WTC11 (cell line): ENCODE measurements around the gene TRIM41. TPM values are rescaled to one million over a fixed set of nuclear protein-coding genes. Genes with fewer than 3 reads are reported as not detected.

Experiments
- ATAC-seq: fragments of 200-7000 bp; cut with Tn5 transposase; 2 replicates; pipeline ENCODE4 v1.10.0; 2021; ENCODE audit warnings: mild to moderate bottlenecking, moderate library complexity
- CTCF ChIA-PET: fragments of 300-600 bp; sonication (Branson Sonifier 250); formaldehyde crosslinking; loops from one replicate; lab custom pipeline; 2021; ENCODE audit warnings: antibody characterized with exemption; lab: Charles Lee
- POLR2A ChIA-PET: fragments of 350-600 bp; sonication (Branson Sonifier 250); formaldehyde crosslinking; loops from one replicate; lab custom pipeline; 2021; ENCODE audit warnings: antibody characterized with exemption; lab: Charles Lee
- DNase-seq: peaks from one replicate; pipeline ENCODE4 v3.0.0; 2021; ENCODE audit warnings: low spot score
- H3K27ac Mint-ChIP-seq: 2 replicates; pipeline ENCODE4 v1.8.0; 2021; ENCODE audit warnings: mixed read lengths
- H3K27me3 Mint-ChIP-seq: 2 replicates; pipeline ENCODE4 v1.8.0; 2021; ENCODE audit warnings: low read depth, mild to moderate bottlenecking, moderate library complexity, mixed read lengths
- H3K36me3 Mint-ChIP-seq: 2 replicates; pipeline ENCODE4 v1.8.0; 2021; ENCODE audit warnings: mixed read lengths
- H3K4me1 Mint-ChIP-seq: 2 replicates; pipeline ENCODE4 v1.8.0; 2022; ENCODE audit warnings: mixed read lengths
- H3K4me3 Mint-ChIP-seq: 2 replicates; pipeline ENCODE4 v1.8.0; 2021; ENCODE audit warnings: mild to moderate bottlenecking, moderate library complexity, mixed read lengths
- H3K9me3 Mint-ChIP-seq: 2 replicates; pipeline ENCODE4 v1.8.0; 2021; ENCODE audit warnings: mixed read lengths
- CREM ChIP-seq: sonication (generic); formaldehyde crosslinking; IDR thresholded peaks from 2 replicates; pipeline ENCODE4 v1.8.1; 2022; ENCODE audit warnings: mild to moderate bottlenecking, missing genetic modification reagents, moderate library complexity
- EMX1 ChIP-seq: fragments of 250-450 bp; sonication (Bioruptor Pico); IDR thresholded peaks from 2 replicates; pipeline ENCODE4 v1.8.0; 2021; ENCODE audit warnings: mild to moderate bottlenecking
- MXD4 ChIP-seq: fragments of 250-450 bp; sonication (Bioruptor Pico); IDR thresholded peaks from 2 replicates; pipeline ENCODE4 v1.8.0; 2021; ENCODE audit warnings: mild to moderate bottlenecking, moderate library complexity, borderline replicate concordance
- MYBL2 ChIP-seq: sonication (generic); formaldehyde crosslinking; IDR thresholded peaks from 2 replicates; pipeline ENCODE4 v1.8.1; 2023; ENCODE audit warnings: mild to moderate bottlenecking, moderate library complexity, missing genetic modification reagents
- NFE2L1 ChIP-seq: sonication (generic); formaldehyde crosslinking; IDR thresholded peaks from 2 replicates; pipeline ENCODE4 v1.8.1; 2023; ENCODE audit warnings: missing genetic modification reagents
- RELA ChIP-seq: sonication (generic); formaldehyde crosslinking; IDR thresholded peaks from 2 replicates; pipeline ENCODE4 v1.8.1; 2022; ENCODE audit warnings: missing genetic modification reagents, mild to moderate bottlenecking, borderline replicate concordance
- TCF7 ChIP-seq: sonication (generic); formaldehyde crosslinking; IDR thresholded peaks from 2 replicates; pipeline ENCODE4 v1.8.0; 2022; ENCODE audit warnings: mild to moderate bottlenecking, low read depth, missing genetic modification reagents, moderate library complexity
- ZBTB21 ChIP-seq: sonication (generic); formaldehyde crosslinking; IDR thresholded peaks from 2 replicates; pipeline ENCODE4 v1.8.1; 2023; ENCODE audit warnings: mild to moderate bottlenecking, missing genetic modification reagents, borderline replicate concordance
- ZNF219 ChIP-seq: sonication (generic); formaldehyde crosslinking; IDR thresholded peaks from 2 replicates; pipeline ENCODE4 v1.8.0; 2023; ENCODE audit warnings: missing genetic modification reagents, mild to moderate bottlenecking, borderline replicate concordance
- total RNA-seq: library from RNA; stranded (reverse); gene quantifications from 3 replicates; pipeline ENCODE4 v1.2.3, GENCODE V29; 2021
- TF ChIP-seq, protein P1 (sequence below): sonication (generic); formaldehyde crosslinking; conservative IDR thresholded peaks from 2 replicates; pipeline ENCODE4 v1.8.1; 2023; ENCODE audit warnings: mild to moderate bottlenecking, low read depth, missing genetic modification reagents, moderate library complexity
- TF ChIP-seq, protein P2 (sequence below): fragments of 250-450 bp; sonication (Bioruptor Pico); conservative IDR thresholded peaks from 2 replicates; pipeline ENCODE4 v1.9.0; 2021; ENCODE audit warnings: mild to moderate bottlenecking
- TF ChIP-seq, protein P3 (sequence below): sonication (generic); formaldehyde crosslinking; IDR thresholded peaks from 2 replicates; pipeline ENCODE4 v1.8.1; 2022; ENCODE audit warnings: mild to moderate bottlenecking, moderate library complexity, missing genetic modification reagents
- TF ChIP-seq, protein P4 (sequence below): sonication (generic); formaldehyde crosslinking; IDR thresholded peaks from 2 replicates; pipeline ENCODE4 v1.8.1; 2023; ENCODE audit warnings: mild to moderate bottlenecking, missing genetic modification reagents
- TF ChIP-seq, protein P5 (sequence below): sonication (generic); formaldehyde crosslinking; conservative IDR thresholded peaks from 2 replicates; pipeline ENCODE4 v1.8.1; 2022; ENCODE audit warnings: mild to moderate bottlenecking, missing genetic modification reagents
- TF ChIP-seq, protein P6 (sequence below): sonication (generic); formaldehyde crosslinking; IDR thresholded peaks from 2 replicates; pipeline ENCODE4 v1.8.0; 2023; ENCODE audit warnings: missing genetic modification reagents
- TF ChIP-seq, protein P7 (sequence below): sonication (generic); formaldehyde crosslinking; IDR thresholded peaks from 2 replicates; pipeline ENCODE4 v1.8.1; 2023; ENCODE audit warnings: mild to moderate bottlenecking, missing genetic modification reagents, borderline replicate concordance
- TF ChIP-seq, protein P8 (sequence below): sonication (generic); formaldehyde crosslinking; IDR thresholded peaks from 2 replicates; pipeline ENCODE4 v1.8.1; 2023; ENCODE audit warnings: mild to moderate bottlenecking, moderate library complexity, missing genetic modification reagents
- TF ChIP-seq, protein P9 (sequence below): sonication (generic); formaldehyde crosslinking; IDR thresholded peaks from 2 replicates; pipeline ENCODE4 v1.8.1; 2022; ENCODE audit warnings: low read depth, missing genetic modification reagents, borderline replicate concordance

TRIM41 gene
- total RNA-seq, 1 experiment from 2014 or later, result 33.5 TPM

DNA sequence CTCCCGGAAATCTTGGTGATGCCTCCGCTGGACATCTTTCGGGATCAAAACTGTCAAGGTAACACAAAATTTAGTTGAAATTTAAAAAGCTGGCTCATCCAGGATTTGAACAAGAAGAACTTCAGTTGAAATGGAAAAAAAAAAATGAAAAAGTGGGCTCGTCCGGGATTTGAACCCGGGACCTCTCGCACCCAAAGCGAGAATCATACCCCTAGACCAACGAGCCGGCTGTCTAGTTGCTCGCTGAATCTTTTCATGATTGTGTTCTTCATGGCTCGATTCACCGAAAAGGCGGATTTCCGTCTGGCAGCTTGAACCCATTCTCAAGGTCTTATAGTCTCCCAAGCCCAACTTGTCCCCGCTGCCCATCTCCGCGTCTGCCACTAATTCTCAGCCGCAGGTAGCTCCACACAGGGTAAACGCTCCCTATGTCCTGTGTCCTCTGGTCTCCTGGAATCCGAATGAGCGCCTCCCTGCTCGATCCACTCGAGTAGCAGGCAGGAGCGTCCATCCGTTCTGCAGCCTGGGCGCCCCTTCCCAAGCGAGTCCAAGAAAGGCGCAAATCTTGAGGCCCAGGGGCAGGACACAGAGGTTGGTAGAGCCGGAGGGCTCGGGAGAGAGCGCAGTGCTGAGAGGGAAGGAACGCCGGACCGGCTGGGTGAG is 34.2 kb upstream of the TRIM41 start:
- DNase-seq (peak; percentile 78), ATAC-seq (peak; percentile 2)
- H3K27me3 Mint-ChIP-seq, result peaks cover 34% of the 10 kb centered on the region
- ChIA-PET CTCF (interaction anchor here (1.1 to 6.7 kb wide), 3 partner anchors 15 to 20 kb away, joined by 5 to 42 read pairs (median 7); partner anchors contain the start of gene TRIM7), POLR2A (interaction anchor here (1.8 kb wide), 1 partner anchor 18 kb away, joined by 11 read pairs; no protein-coding TSS in a partner anchor)
- H3K4me1 Mint-ChIP-seq, result peaks cover 19% of the 10 kb centered on the region
- no peaks in the 10 kb centered on the region; the same call in 1 of the 2 replicates for H3K9me3 Mint-ChIP-seq
- H3K27ac Mint-ChIP-seq, result peak overlapping the region; percentile 88
- H3K4me3 Mint-ChIP-seq, result peak overlapping the region; percentile 97
- H3K36me3 Mint-ChIP-seq, result peaks cover 3% of the 10 kb centered on the region; the same call in 1 of the 2 replicates
- peak; percentile 16; the same call in 1 of the 2 replicates for TF ChIP-seq CREM (CRISPR knock-in tag)
- no peak for TF ChIP-seq MXD4 (CRISPR knock-in tag)
- TF ChIP-seq, protein P1, sequence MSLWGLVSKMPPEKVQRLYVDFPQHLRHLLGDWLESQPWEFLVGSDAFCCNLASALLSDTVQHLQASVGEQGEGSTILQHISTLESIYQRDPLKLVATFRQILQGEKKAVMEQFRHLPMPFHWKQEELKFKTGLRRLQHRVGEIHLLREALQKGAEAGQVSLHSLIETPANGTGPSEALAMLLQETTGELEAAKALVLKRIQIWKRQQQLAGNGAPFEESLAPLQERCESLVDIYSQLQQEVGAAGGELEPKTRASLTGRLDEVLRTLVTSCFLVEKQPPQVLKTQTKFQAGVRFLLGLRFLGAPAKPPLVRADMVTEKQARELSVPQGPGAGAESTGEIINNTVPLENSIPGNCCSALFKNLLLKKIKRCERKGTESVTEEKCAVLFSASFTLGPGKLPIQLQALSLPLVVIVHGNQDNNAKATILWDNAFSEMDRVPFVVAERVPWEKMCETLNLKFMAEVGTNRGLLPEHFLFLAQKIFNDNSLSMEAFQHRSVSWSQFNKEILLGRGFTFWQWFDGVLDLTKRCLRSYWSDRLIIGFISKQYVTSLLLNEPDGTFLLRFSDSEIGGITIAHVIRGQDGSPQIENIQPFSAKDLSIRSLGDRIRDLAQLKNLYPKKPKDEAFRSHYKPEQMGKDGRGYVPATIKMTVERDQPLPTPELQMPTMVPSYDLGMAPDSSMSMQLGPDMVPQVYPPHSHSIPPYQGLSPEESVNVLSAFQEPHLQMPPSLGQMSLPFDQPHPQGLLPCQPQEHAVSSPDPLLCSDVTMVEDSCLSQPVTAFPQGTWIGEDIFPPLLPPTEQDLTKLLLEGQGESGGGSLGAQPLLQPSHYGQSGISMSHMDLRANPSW (CRISPR knock-in tag), result no peak
- no peak for TF ChIP-seq TCF7 (CRISPR knock-in tag)
- TF ChIP-seq, protein P2, sequence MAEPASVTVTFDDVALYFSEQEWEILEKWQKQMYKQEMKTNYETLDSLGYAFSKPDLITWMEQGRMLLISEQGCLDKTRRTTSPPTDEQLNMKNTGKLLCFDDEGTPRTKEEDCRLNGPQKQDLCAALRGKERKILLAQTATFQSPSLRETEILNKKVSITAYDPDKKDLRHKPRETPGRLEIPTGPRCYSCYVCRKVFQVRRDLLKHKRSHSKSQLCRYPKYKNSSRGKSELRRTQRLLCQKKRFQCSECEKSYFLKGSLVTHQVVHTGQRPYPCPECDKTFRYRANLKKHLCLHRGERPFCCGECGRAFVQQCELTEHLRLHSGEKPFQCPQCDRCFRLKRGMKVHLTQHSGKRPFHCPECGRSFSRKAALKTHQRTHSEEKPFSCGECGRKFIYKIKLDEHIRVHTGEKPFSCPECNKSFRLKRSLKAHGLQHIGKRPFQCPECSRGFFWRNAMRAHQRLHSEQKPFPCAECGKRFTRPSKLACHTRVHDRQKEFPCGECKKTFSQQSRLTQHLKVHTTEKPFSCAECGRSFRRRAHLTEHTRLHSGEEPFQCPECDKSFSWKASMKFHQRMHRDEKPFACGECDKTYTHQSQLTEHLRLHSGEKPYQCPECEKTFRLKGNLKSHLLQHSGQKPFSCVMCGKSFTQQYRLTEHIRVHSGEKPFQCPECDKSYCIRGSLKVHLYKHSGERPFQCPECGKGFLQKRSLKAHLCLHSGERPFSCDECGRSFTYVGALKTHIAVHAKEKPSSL (CRISPR knock-in tag), result no peak
- TF ChIP-seq, protein P3, sequence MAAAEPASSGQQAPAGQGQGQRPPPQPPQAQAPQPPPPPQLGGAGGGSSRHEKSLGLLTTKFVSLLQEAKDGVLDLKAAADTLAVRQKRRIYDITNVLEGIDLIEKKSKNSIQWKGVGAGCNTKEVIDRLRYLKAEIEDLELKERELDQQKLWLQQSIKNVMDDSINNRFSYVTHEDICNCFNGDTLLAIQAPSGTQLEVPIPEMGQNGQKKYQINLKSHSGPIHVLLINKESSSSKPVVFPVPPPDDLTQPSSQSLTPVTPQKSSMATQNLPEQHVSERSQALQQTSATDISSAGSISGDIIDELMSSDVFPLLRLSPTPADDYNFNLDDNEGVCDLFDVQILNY (CRISPR knock-in tag), result no peak
- no peak for TF ChIP-seq RELA (CRISPR knock-in tag)
- TF ChIP-seq, protein P4, sequence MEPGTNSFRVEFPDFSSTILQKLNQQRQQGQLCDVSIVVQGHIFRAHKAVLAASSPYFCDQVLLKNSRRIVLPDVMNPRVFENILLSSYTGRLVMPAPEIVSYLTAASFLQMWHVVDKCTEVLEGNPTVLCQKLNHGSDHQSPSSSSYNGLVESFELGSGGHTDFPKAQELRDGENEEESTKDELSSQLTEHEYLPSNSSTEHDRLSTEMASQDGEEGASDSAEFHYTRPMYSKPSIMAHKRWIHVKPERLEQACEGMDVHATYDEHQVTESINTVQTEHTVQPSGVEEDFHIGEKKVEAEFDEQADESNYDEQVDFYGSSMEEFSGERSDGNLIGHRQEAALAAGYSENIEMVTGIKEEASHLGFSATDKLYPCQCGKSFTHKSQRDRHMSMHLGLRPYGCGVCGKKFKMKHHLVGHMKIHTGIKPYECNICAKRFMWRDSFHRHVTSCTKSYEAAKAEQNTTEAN (CRISPR knock-in tag), result peak; percentile 32; the same call in 1 of the 2 replicates
- no peak for TF ChIP-seq ZBTB21 (CRISPR knock-in tag)
- 0 out of 2 replicates have a peak, but pooled peaks have one; percentile 1 for TF ChIP-seq ZNF219
- TF ChIP-seq, protein P5, sequence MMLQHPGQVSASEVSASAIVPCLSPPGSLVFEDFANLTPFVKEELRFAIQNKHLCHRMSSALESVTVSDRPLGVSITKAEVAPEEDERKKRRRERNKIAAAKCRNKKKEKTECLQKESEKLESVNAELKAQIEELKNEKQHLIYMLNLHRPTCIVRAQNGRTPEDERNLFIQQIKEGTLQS, result no peak
- TF ChIP-seq, protein P6, sequence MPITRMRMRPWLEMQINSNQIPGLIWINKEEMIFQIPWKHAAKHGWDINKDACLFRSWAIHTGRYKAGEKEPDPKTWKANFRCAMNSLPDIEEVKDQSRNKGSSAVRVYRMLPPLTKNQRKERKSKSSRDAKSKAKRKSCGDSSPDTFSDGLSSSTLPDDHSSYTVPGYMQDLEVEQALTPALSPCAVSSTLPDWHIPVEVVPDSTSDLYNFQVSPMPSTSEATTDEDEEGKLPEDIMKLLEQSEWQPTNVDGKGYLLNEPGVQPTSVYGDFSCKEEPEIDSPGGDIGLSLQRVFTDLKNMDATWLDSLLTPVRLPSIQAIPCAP (CRISPR knock-in tag), result no peak
- TF ChIP-seq EMX1, result no peak
- TF ChIP-seq NFE2L1 (CRISPR knock-in tag), result 0 out of 2 replicates have a peak, but pooled peaks have one; percentile 35
- TF ChIP-seq, protein P7, sequence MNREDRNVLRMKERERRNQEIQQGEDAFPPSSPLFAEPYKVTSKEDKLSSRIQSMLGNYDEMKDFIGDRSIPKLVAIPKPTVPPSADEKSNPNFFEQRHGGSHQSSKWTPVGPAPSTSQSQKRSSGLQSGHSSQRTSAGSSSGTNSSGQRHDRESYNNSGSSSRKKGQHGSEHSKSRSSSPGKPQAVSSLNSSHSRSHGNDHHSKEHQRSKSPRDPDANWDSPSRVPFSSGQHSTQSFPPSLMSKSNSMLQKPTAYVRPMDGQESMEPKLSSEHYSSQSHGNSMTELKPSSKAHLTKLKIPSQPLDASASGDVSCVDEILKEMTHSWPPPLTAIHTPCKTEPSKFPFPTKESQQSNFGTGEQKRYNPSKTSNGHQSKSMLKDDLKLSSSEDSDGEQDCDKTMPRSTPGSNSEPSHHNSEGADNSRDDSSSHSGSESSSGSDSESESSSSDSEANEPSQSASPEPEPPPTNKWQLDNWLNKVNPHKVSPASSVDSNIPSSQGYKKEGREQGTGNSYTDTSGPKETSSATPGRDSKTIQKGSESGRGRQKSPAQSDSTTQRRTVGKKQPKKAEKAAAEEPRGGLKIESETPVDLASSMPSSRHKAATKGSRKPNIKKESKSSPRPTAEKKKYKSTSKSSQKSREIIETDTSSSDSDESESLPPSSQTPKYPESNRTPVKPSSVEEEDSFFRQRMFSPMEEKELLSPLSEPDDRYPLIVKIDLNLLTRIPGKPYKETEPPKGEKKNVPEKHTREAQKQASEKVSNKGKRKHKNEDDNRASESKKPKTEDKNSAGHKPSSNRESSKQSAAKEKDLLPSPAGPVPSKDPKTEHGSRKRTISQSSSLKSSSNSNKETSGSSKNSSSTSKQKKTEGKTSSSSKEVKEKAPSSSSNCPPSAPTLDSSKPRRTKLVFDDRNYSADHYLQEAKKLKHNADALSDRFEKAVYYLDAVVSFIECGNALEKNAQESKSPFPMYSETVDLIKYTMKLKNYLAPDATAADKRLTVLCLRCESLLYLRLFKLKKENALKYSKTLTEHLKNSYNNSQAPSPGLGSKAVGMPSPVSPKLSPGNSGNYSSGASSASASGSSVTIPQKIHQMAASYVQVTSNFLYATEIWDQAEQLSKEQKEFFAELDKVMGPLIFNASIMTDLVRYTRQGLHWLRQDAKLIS, result no peak
- TF ChIP-seq MYBL2, result peak; percentile 80; the same call in 1 of the 2 replicates
- TF ChIP-seq, protein P8, sequence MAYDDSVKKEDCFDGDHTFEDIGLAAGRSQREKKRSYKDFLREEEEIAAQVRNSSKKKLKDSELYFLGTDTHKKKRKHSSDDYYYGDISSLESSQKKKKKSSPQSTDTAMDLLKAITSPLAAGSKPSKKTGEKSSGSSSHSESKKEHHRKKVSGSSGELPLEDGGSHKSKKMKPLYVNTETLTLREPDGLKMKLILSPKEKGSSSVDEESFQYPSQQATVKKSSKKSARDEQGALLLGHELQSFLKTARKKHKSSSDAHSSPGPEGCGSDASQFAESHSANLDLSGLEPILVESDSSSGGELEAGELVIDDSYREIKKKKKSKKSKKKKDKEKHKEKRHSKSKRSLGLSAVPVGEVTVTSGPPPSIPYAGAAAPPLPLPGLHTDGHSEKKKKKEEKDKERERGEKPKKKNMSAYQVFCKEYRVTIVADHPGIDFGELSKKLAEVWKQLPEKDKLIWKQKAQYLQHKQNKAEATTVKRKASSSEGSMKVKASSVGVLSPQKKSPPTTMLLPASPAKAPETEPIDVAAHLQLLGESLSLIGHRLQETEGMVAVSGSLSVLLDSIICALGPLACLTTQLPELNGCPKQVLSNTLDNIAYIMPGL (CRISPR knock-in tag), result peak; percentile 75
- TF ChIP-seq, protein P9, sequence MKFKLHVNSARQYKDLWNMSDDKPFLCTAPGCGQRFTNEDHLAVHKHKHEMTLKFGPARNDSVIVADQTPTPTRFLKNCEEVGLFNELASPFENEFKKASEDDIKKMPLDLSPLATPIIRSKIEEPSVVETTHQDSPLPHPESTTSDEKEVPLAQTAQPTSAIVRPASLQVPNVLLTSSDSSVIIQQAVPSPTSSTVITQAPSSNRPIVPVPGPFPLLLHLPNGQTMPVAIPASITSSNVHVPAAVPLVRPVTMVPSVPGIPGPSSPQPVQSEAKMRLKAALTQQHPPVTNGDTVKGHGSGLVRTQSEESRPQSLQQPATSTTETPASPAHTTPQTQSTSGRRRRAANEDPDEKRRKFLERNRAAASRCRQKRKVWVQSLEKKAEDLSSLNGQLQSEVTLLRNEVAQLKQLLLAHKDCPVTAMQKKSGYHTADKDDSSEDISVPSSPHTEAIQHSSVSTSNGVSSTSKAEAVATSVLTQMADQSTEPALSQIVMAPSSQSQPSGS (CRISPR knock-in tag), result no peak
